Central memory CD8-positive, alpha-beta T cell (primary cell): ENCODE data around the gene BARX1.
"Not testable (repeated sequence)": the region's sequence is repeated elsewhere in the genome, so short reads cannot be mapped to it uniquely, and the experiment has no call there.

Source experiments
- ATAC-seq: fragments of 150-1000 bp; cut with Tn5 transposase; replicated peaks from 2 replicates; pipeline ENCODE4 v1.10.0; 2022; ENCODE audit warnings: mild to moderate bottlenecking, moderate FRiP score, moderate number of reproducible peaks; ENCODE audit not compliant: poor library complexity, severe bottlenecking; ENCODE audit errors: extremely low read depth
- DNase-seq, 2 donors: peaks; one replicate each; pipeline ENCODE4 v3.0.0; 2021; ENCODE audit warnings: low spot score in 2 of 2
- H3K27ac Mint-ChIP-seq: one replicate; pipeline ENCODE4 v1.8.0; 2022; ENCODE audit warnings: low read depth, mild to moderate bottlenecking, moderate library complexity, mixed read lengths
- H3K27me3 Mint-ChIP-seq: one replicate; pipeline ENCODE4 v1.8.0; 2022; ENCODE audit warnings: mixed read lengths
- H3K36me3 Mint-ChIP-seq: one replicate; pipeline ENCODE4 v1.8.0; 2022; ENCODE audit warnings: mild to moderate bottlenecking, moderate library complexity, mixed read lengths; ENCODE audit not compliant: insufficient read depth
- H3K4me1 Mint-ChIP-seq: one replicate; pipeline ENCODE4 v1.8.0; 2022; ENCODE audit warnings: mixed read lengths
- H3K4me3 Mint-ChIP-seq: one replicate; pipeline ENCODE4 v1.8.0; 2022; ENCODE audit warnings: mild to moderate bottlenecking, moderate library complexity, mixed read lengths
- H3K9me3 Mint-ChIP-seq: one replicate; pipeline ENCODE4 v1.8.0; 2022; ENCODE audit warnings: mixed read lengths

BARX1 gene

GRCh38 chr9:93963489-93963888 is 8.3 kb upstream of the BARX1 start:
- ATAC-seq, H3K36me3 Mint-ChIP-seq, H3K27ac Mint-ChIP-seq, DNase-seq, H3K9me3 Mint-ChIP-seq, H3K4me3 Mint-ChIP-seq: not testable (repeated sequence)
- peaks cover 24% of the 10 kb centered on the region for H3K4me1 Mint-ChIP-seq
- H3K27me3 Mint-ChIP-seq, result peaks cover 67% of the 10 kb centered on the region

GRCh38 chr9:93962561-93963440 is 7.6 kb upstream of the BARX1 start:
- peak; percentile 66 for ATAC-seq
- Mint-ChIP-seq H3K9me3 (no peaks in the 10 kb centered on the region), H3K4me1 (peaks cover 24% of the 10 kb centered on the region), H3K27ac (no peak overlapping the region), H3K27me3 (peaks cover 74% of the 10 kb centered on the region), H3K36me3 (peaks cover 2% of the 10 kb centered on the region), H3K4me3 (no peak overlapping the region)
- DNase-seq, result peak; percentile 55 to 68

GRCh38 chr9:93962017-93962416 is 6.9 kb upstream of the BARX1 start:
- no peak overlapping the region for H3K27ac Mint-ChIP-seq
- no peak for ATAC-seq
- no peaks in the 10 kb centered on the region for H3K9me3 Mint-ChIP-seq
- DNase-seq, result no peak
- H3K27me3 Mint-ChIP-seq, result peaks cover 82% of the 10 kb centered on the region
- H3K4me3 Mint-ChIP-seq, result no peak overlapping the region
- H3K36me3 Mint-ChIP-seq, result peaks cover 2% of the 10 kb centered on the region
- peaks cover 24% of the 10 kb centered on the region for H3K4me1 Mint-ChIP-seq

GRCh38 chr9:93960971-93961841 is 6.1 kb upstream of the BARX1 start:
- Mint-ChIP-seq H3K36me3 (peaks cover 2% of the 10 kb centered on the region), H3K4me3 (peak overlapping the region; percentile 10), H3K9me3 (no peaks in the 10 kb centered on the region), H3K27ac (no peak overlapping the region), H3K27me3 (peaks cover 87% of the 10 kb centered on the region), H3K4me1 (peaks cover 24% of the 10 kb centered on the region)
- ATAC-seq (no peak), DNase-seq (no peak)

GRCh38 chr9:93960221-93960970 is 5.2 kb upstream of the BARX1 start:
- Mint-ChIP-seq H3K27ac (no peak overlapping the region), H3K27me3 (peaks cover 87% of the 10 kb centered on the region), H3K4me1 (peaks cover 30% of the 10 kb centered on the region)

GRCh38 chr9:93959739-93960154 is 4.6 kb upstream of the BARX1 start:
- H3K27ac Mint-ChIP-seq, result no peak overlapping the region
- ATAC-seq (no peak), DNase-seq (no peak)
- H3K4me1 Mint-ChIP-seq, result peaks cover 32% of the 10 kb centered on the region
- H3K4me3 Mint-ChIP-seq, result peak overlapping the region; percentile 47
- H3K36me3 Mint-ChIP-seq, result peaks cover 2% of the 10 kb centered on the region
- H3K9me3 Mint-ChIP-seq, result no peaks in the 10 kb centered on the region
- peaks cover 86% of the 10 kb centered on the region for H3K27me3 Mint-ChIP-seq

More at GRCh38 chr9:93960221-93960970, 5.2 kb upstream of the BARX1 start:
- ATAC-seq (no peak), DNase-seq (no peak)
- Mint-ChIP-seq H3K4me3 (peak overlapping the region; percentile 47), H3K36me3 (peaks cover 2% of the 10 kb centered on the region), H3K9me3 (no peaks in the 10 kb centered on the region)

GRCh38 chr9:93958819-93959682 is 3.9 kb upstream of the BARX1 start:
- Mint-ChIP-seq H3K4me1 (peaks cover 32% of the 10 kb centered on the region), H3K27me3 (peaks cover 82% of the 10 kb centered on the region), H3K36me3 (peaks cover 2% of the 10 kb centered on the region), H3K4me3 (peak overlapping the region; percentile 58), H3K9me3 (no peaks in the 10 kb centered on the region), H3K27ac (no peak overlapping the region)
- DNase-seq (no peak), ATAC-seq (peak; percentile 12)

- peak overlapping the region; percentile 58 for H3K4me3 Mint-ChIP-seq
- H3K9me3 Mint-ChIP-seq, result no peaks in the 10 kb centered on the region
- no peak overlapping the region for H3K27ac Mint-ChIP-seq
- ATAC-seq, result no peak
- H3K4me1 Mint-ChIP-seq, result peaks cover 40% of the 10 kb centered on the region
- DNase-seq, result no peak
- H3K36me3 Mint-ChIP-seq, result peaks cover 2% of the 10 kb centered on the region
- peaks cover 90% of the 10 kb centered on the region for H3K27me3 Mint-ChIP-seq
These were observed 3.1 kb upstream of the BARX1 start for GRCh38 chr9:93958121-93958818.

GRCh38 chr9:93955981-93956784 is 1.0 kb upstream of the BARX1 start:
- no peaks in the 10 kb centered on the region for H3K9me3 Mint-ChIP-seq
- peaks cover 2% of the 10 kb centered on the region for H3K36me3 Mint-ChIP-seq
- ATAC-seq (no peak), DNase-seq (no peak)
- no peak overlapping the region for H3K27ac Mint-ChIP-seq
- H3K27me3 Mint-ChIP-seq, result peaks cover 93% of the 10 kb centered on the region
- peaks cover 40% of the 10 kb centered on the region for H3K4me1 Mint-ChIP-seq
- H3K4me3 Mint-ChIP-seq, result peak overlapping the region; percentile 19

- Mint-ChIP-seq H3K27ac (no peak overlapping the region), H3K4me3 (no peak overlapping the region)
- DNase-seq, result no peak
These were observed 607 bp downstream of the BARX1 start for GRCh38 chr9:93954434-93955061.

More at GRCh38 chr9:93954434-93955061, 607 bp downstream of the BARX1 start:
- no peak for ATAC-seq
- Mint-ChIP-seq H3K27me3 (peaks cover 93% of the 10 kb centered on the region), H3K36me3 (peaks cover 2% of the 10 kb centered on the region), H3K4me1 (peaks cover 40% of the 10 kb centered on the region), H3K9me3 (no peaks in the 10 kb centered on the region)
